Peyer's patch (tissue), 4 donors: ENCODE results near the gene TRABD. TPM values are rescaled to one million over a fixed set of nuclear protein-coding genes. Genes with fewer than 3 reads are reported as not detected.

ENCODE experiments used
- DNase-seq, 3 donors: peaks; one replicate each; pipeline ENCODE4 v3.0.0-alpha.2; 2017 to 2019
- H3K27ac ChIP-seq, 4 donors: fragments of 200-600 bp; sonication (generic); one replicate each; pipeline ENCODE4 v1.5.1; 2016 to 2019
- H3K27me3 ChIP-seq, 2 donors: fragments of 200-600 bp; sonication (generic); one replicate each; pipeline ENCODE4 v1.5.1; 2019
- H3K36me3 ChIP-seq, 3 donors: fragments of 200-600 bp; sonication (generic); one replicate each; pipeline ENCODE4 v1.5.1; 2016 to 2019
- H3K4me1 ChIP-seq, 4 donors: fragments of 200-600 bp; sonication (generic); one replicate each; pipeline ENCODE4 v1.5.1; 2016 to 2019
- H3K4me3 ChIP-seq, 4 donors: fragments of 200-600 bp; sonication (generic); 1 replicate in 3 of 4; 2 replicates in 1 of 4; pipeline ENCODE4 v1.5.1; 2016 to 2019; ENCODE audit warnings: mild to moderate bottlenecking in 1 of 4
- H3K9me3 ChIP-seq, 4 donors: fragments of 200-600 bp; sonication (generic); one replicate each; pipeline ENCODE4 v1.5.1; 2016 to 2019; ENCODE audit warnings: mild to moderate bottlenecking in 1 of 4
- POLR2A ChIP-seq, 2 donors: fragments of 450-650 bp; IDR thresholded peaks; one replicate each; pipeline ENCODE4 v1.5.1; 2017; ENCODE audit warnings: antibody characterized with exemption in 2 of 2, mild to moderate bottlenecking in 2 of 2, moderate library complexity in 2 of 2
- total RNA-seq, 4 donors: library from RNA; depleted of rRNA; stranded (reverse); fragments of >200 nt; gene quantifications; one replicate each; pipeline ENCODE4 v1.1.0, GENCODE V29; 2016
- TF ChIP-seq, protein P1 (sequence below), 6 experiments: fragments of 450-650 bp in 4 of 6; fragments of 200-600 bp in 2 of 6; sonication (generic) in 1 of 6; IDR thresholded peaks; one replicate each; pipeline ENCODE4 v1.5.1; 2017 to 2019; ENCODE audit warnings: antibody characterized with exemption in 6 of 6, mild to moderate bottlenecking in 3 of 6, moderate library complexity in 1 of 6

TRABD gene
- total RNA-seq, 4 donors from 2014 or later = 44.0 to 111 (median 86.3) TPM

DNA sequence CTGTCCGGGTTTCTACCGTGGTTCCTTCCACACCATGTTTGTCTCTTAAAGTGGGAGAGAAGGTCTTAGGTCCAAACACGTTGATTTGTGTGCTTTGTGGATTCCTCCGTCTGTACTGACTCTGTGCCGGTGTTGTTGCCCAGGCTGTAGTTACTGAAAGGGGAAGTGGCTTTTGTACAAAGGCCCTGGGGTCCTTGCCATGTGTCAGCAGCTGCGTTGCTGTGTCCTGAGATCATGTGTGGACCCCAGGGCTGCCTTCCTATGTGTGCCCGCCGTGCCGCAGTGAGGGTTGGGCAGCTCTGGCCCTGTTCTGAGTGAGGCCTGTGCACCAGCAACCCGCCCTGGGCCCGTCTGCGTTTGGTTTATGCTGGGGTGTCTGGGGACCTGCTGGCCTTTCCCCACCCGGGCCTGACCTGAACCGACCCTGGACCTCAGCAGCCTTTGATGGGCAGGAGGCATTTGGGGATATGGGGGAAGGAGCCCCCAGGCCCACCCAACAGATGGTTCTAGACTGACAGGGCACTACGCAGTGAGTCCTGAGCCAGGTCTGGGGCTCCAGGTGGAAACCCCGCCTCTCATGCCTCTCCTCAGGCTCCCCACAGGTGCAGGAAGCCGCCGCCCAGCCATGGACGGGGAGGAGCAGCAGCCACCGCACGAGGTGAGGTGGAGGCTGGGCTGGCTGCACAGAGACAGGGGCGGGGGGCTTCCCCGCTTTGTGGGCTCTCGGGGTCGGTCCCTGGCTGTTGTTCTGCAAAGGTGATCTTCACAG, 6.9 kb downstream of the TRABD start:
- peaks cover 0 to 36% (median 0%) of the 10 kb centered on the region in 3 donors for H3K36me3 ChIP-seq
- peaks cover 0 to 56% (median 46%) of the 10 kb centered on the region in 4 donors for H3K4me1 ChIP-seq
- TF ChIP-seq POLR2A (IDR thresholded peaks at IDR 0.05) = no peak
- TF ChIP-seq, protein P1, sequence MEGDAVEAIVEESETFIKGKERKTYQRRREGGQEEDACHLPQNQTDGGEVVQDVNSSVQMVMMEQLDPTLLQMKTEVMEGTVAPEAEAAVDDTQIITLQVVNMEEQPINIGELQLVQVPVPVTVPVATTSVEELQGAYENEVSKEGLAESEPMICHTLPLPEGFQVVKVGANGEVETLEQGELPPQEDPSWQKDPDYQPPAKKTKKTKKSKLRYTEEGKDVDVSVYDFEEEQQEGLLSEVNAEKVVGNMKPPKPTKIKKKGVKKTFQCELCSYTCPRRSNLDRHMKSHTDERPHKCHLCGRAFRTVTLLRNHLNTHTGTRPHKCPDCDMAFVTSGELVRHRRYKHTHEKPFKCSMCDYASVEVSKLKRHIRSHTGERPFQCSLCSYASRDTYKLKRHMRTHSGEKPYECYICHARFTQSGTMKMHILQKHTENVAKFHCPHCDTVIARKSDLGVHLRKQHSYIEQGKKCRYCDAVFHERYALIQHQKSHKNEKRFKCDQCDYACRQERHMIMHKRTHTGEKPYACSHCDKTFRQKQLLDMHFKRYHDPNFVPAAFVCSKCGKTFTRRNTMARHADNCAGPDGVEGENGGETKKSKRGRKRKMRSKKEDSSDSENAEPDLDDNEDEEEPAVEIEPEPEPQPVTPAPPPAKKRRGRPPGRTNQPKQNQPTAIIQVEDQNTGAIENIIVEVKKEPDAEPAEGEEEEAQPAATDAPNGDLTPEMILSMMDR (IDR thresholded peaks at IDR 0.05) = no peak
- no peaks in the 10 kb centered on the region for H3K9me3 ChIP-seq
- peak overlapping the region in 3 of 4 donors; percentile 2 to 43 (median 9) for H3K4me3 ChIP-seq
- peak in 2 of 3 donors; percentile 84 to 85 for DNase-seq
- H3K27me3 ChIP-seq = no peaks in the 10 kb centered on the region
- peak overlapping the region; percentile 26 to 97 (median 92) for H3K27ac ChIP-seq

DNA sequence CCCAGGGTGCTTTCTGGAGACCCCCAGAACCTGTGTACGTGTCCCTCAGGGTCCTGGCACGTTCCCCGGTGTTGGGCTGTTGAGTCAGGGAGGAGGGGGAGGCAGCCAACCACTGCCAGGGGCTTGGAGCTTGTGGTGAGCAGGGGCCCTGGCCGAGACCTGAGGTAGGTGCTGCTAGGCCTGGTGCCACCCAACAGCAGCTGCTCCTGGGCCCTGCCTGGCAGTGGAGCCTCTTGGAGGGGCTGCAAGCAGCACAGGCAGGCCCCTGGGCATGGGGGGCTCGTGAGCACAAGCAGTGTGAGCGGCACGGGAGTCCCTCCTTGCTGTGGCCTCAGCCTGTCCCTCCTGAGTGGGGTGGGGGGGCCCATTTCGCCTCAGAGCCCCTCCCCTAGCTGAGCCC, 7.9 kb downstream of the TRABD start:
- Histone ChIP-seq H3K9me3 (no peaks in the 10 kb centered on the region), H3K4me1 (peaks cover 0 to 51% (median 41%) of the 10 kb centered on the region in 4 donors), H3K4me3 (no peak overlapping the region), H3K27me3 (no peaks in the 10 kb centered on the region), H3K27ac (peak overlapping the region in 1 of 4 donors; percentile 97), H3K36me3 (peaks cover 0 to 46% (median 0%) of the 10 kb centered on the region in 3 donors)
- DNase-seq = no peak
- TF ChIP-seq, protein P1 (IDR thresholded peaks at IDR 0.05) = no peak
- TF ChIP-seq POLR2A (IDR thresholded peaks at IDR 0.05) = no peak

DNA sequence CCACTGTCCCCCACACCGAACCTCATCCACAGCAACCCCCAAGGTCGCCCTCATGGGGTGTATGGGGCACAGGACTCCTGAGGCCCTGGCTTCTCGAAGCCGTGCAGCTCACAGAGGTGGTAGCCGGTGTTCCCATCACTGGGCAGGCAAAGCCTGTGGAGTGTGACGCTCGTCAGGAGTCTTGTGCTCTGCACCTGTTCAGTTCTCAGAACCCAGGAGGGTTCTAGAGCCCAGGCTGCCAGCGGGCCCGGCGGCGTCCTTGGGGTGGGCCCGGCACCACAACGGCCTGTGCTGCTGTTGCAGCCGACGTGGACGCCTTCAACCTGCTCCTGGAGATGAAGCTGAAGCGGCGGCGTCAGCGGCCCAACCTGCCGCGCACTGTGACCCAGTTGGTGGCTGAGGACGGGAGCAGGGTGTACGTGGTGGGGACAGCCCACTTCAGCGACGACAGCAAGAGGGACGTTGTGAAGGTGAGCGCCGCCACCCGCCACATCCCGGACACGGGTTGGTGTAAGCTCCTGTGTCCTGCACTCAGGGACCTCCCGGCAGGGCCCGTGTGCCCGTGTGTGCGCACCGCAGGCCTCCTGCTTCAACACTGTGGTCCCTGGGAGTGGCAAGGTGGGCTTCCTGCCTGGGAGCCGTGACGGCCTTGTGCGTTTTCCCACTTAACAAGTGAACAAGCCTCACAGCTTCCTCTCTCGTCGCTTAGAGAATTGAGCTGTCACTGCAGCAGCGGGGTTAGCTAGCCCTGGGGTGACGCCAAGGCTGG, 8.5 kb downstream of the TRABD start:
- Histone ChIP-seq H3K27ac (peak overlapping the region in 1 of 4 donors; percentile 97), H3K36me3 (peaks cover 0 to 52% (median 0%) of the 10 kb centered on the region in 3 donors), H3K4me3 (no peak overlapping the region), H3K4me1 (peaks cover 0 to 45% (median 35%) of the 10 kb centered on the region in 4 donors), H3K27me3 (no peaks in the 10 kb centered on the region), H3K9me3 (no peaks in the 10 kb centered on the region)
- TF ChIP-seq, protein P1 (IDR thresholded peaks at IDR 0.05) = no peak
- TF ChIP-seq POLR2A (IDR thresholded peaks at IDR 0.05) = no peak
- DNase-seq = no peak

DNA sequence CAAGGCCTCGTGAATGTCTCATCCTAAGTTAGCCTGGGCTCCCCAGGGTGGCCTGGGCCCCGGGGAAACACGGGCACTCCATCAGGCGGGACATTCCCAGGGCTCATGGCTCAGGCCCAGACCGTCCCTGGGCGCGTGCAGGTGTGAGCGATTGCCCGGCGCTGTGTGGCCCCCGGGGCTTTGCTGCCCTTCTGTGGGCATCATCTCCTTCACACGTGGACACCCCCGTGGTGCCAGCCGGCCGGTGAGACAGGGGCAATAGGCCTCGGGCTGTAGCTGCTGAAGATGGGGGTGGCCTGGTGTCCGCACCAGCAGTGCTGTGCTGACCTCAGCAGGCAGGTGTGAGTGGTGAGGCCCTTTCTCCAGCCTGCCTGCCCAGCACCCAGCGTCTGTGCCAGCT, 10.5 kb downstream of the TRABD start:
- peaks cover 0 to 36% (median 23%) of the 10 kb centered on the region in 4 donors for H3K4me1 ChIP-seq
- no peak for DNase-seq
- TF ChIP-seq POLR2A (IDR thresholded peaks at IDR 0.05) = no peak
- TF ChIP-seq, protein P1 (IDR thresholded peaks at IDR 0.05) = no peak
- no peak overlapping the region for H3K4me3 ChIP-seq
- no peaks in the 10 kb centered on the region for H3K27me3 ChIP-seq
- H3K27ac ChIP-seq = no peak overlapping the region
- peaks cover 0 to 52% (median 0%) of the 10 kb centered on the region in 3 donors for H3K36me3 ChIP-seq
- H3K9me3 ChIP-seq = no peaks in the 10 kb centered on the region

DNA sequence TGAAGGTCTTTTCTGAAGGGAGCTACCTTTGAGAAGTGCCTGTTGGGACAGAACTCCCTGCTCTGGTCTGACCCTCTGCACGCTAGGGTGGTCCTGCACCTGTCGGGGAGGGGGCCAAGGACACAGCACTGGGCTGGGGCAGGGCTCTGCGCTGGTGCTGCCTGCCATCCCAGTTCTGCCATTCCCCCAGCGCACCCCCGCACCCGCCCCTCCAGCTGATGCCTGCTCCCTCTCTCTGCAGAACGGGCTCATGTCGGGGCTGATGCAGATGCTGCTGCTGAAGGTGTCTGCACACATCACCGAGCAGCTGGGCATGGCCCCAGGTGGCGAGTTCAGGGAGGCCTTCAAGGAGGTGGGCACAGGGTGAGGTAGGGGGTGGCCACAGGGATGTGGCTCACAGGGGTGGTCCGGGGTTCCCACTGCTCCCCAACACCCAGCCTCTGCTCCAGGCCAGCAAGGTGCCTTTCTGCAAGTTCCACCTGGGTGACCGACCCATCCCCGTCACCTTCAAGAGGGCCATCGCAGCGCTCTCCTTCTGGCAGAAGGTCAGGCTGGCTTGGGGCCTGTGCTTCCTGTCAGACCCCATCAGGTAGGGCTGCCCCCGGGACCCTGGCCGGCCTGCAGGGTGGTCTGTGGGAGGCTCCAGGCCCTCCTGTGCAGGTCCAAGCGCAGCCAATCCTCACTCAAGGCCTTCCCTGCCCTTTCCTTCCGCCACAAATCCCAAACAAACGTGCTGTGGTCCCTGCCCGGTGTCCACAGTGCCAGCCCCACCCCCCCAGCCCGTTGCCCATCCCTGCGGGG, 11.5 kb downstream of the TRABD start:
- H3K4me1 ChIP-seq = peaks cover 0 to 38% (median 18%) of the 10 kb centered on the region in 4 donors
- H3K36me3 ChIP-seq = peaks cover 0 to 52% (median 0%) of the 10 kb centered on the region in 3 donors
- no peaks in the 10 kb centered on the region for H3K9me3 ChIP-seq
- no peaks in the 10 kb centered on the region for H3K27me3 ChIP-seq
- no peak for DNase-seq
- no peak overlapping the region for H3K27ac ChIP-seq
- H3K4me3 ChIP-seq = no peak overlapping the region
- TF ChIP-seq, protein P1 (IDR thresholded peaks at IDR 0.05) = no peak
- TF ChIP-seq POLR2A (IDR thresholded peaks at IDR 0.05) = no peak
